Measurements from ENCODE around the gene OR56B4. TPM values are rescaled to one million over a fixed set of nuclear protein-coding genes. Genes with fewer than 3 reads are reported as not detected.

The OR56B4 gene
- total and polyA plus RNA-seq, 2 of the 13 experiments (the other 11 are each of a cell fraction or from before 2014, with no cell fraction given): not detected

DNA sequence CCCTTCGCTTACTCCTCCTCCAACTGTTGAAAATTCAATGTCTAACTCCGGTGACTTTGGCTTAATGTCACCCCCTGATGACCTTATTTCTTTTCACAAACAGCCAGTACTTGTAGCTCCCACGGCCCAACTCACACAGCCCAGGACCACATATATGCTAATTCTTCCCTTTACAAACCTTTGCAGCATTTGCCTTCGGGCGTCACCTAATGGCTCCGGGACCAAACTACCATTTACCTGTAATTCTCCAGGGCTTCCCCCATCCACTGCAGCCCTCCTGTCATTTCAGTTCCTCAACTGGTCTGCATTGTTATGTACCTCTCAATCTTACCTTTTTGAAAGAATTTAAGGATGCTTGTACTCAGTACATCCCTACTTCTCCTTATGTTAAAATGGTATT is 29.8 kb upstream of the OR56B4 start:
- no peak for ATAC-seq
- WGBS (ENCODE audit: low lambda C conversion rate): 14% methylated on average over 6 of the region's 6 CpGs
- H3K4me3 ChIP-seq (replicated peaks in 1 of 3; ENCODE audit: insufficient read depth in 1 of 3, low read depth in 2 of 3, low read length in 3 of 3): no peak overlapping the region
- no peaks in the 10 kb centered on the region for H3K79me2 ChIP-seq (ENCODE audit: insufficient read depth, low read length)
- DNase-seq (ENCODE audit: low spot score): no peak
- H3K27me3 ChIP-seq (ENCODE audit: control insufficient read depth in 1 of 2, insufficient read depth in 2 of 2, low read length in 2 of 2): peaks cover 0 to 4% of the 10 kb centered on the region in 2 experiments; a peak in 1 of 5 replicates
- in situ Hi-C loops (cut with HindIII; ENCODE audit: extremely low pct_ligation_motif_present, low pct_unique_long_range_greater_than_20kb) (no loop called here), intact Hi-C loops (cut with micrococcal nuclease; ENCODE audit: unreplicated experiment) (no loop called here)
- H3K27ac ChIP-seq (ENCODE audit: extremely low read length, insufficient read depth, low read length): no peak overlapping the region
- no peak for FAIRE-seq
- H3K9ac ChIP-seq (ENCODE audit: insufficient read depth, low read depth, low read length): no peak overlapping the region
- no TSS peak for BruUV-seq (replicated peaks)
- H4K20me1 ChIP-seq (ENCODE audit: insufficient read depth, low read length): no peaks in the 10 kb centered on the region
- H3K4me1 ChIP-seq (ENCODE audit: insufficient read depth, low read length): no peaks in the 10 kb centered on the region
- H2AFZ ChIP-seq (ENCODE audit: low read length): no peak overlapping the region
- no peaks in the 10 kb centered on the region for H3K9me3 ChIP-seq (ENCODE audit: low read length)
- no peaks in the 10 kb centered on the region for H3K36me3 ChIP-seq (replicated peaks in 1 of 2; ENCODE audit: control insufficient read depth in 1 of 2, insufficient read depth in 2 of 2, low read length in 2 of 2)
- ChIA-PET CTCF (ENCODE audit: low intra/inter-chr PET ratio, low total read pairs) (no interaction called here), POLR2A (no interaction called here)
- no peak overlapping the region for H3K4me2 ChIP-seq (ENCODE audit: low read depth, low read length)
- TF ChIP-seq REPIN1 (CRISPR knock-in tag; IDR thresholded peaks at IDR 0.05; ENCODE audit: borderline replicate concordance, low read depth): no peak
- TF ChIP-seq MLX (CRISPR knock-in tag; IDR thresholded peaks at IDR 0.05): no peak
- TF ChIP-seq CENPX (CRISPR knock-in tag; IDR thresholded peaks at IDR 0.05): no peak
- no peak for TF ChIP-seq KMT2B (CRISPR knock-in tag; IDR thresholded peaks at IDR 0.05)
- TF ChIP-seq, protein P1, sequence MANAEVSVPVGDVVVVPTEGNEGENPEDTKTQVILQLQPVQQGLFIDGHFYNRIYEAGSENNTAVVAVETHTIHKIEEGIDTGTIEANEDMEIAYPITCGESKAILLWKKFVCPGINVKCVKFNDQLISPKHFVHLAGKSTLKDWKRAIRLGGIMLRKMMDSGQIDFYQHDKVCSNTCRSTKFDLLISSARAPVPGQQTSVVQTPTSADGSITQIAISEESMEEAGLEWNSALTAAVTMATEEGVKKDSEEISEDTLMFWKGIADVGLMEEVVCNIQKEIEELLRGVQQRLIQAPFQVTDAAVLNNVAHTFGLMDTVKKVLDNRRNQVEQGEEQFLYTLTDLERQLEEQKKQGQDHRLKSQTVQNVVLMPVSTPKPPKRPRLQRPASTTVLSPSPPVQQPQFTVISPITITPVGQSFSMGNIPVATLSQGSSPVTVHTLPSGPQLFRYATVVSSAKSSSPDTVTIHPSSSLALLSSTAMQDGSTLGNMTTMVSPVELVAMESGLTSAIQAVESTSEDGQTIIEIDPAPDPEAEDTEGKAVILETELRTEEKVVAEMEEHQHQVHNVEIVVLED (CRISPR knock-in tag; IDR thresholded peaks at IDR 0.05; ENCODE audit: borderline replicate concordance): no peak
- no peak for TF ChIP-seq FOXK2 (IDR thresholded peaks at IDR 0.05)
- TF ChIP-seq JARID2 (CRISPR knock-in tag; IDR thresholded peaks at IDR 0.05; ENCODE audit: insufficient replicate concordance): no peak
- no peak for TF ChIP-seq E2F1 (CRISPR knock-in tag; IDR thresholded peaks at IDR 0.05)
- no peak for TF ChIP-seq HOXA5 (CRISPR knock-in tag; IDR thresholded peaks at IDR 0.05)
- TF ChIP-seq ZNF784 (CRISPR knock-in tag; IDR thresholded peaks at IDR 0.05; ENCODE audit: borderline replicate concordance): no peak
- TF ChIP-seq, protein P2, sequence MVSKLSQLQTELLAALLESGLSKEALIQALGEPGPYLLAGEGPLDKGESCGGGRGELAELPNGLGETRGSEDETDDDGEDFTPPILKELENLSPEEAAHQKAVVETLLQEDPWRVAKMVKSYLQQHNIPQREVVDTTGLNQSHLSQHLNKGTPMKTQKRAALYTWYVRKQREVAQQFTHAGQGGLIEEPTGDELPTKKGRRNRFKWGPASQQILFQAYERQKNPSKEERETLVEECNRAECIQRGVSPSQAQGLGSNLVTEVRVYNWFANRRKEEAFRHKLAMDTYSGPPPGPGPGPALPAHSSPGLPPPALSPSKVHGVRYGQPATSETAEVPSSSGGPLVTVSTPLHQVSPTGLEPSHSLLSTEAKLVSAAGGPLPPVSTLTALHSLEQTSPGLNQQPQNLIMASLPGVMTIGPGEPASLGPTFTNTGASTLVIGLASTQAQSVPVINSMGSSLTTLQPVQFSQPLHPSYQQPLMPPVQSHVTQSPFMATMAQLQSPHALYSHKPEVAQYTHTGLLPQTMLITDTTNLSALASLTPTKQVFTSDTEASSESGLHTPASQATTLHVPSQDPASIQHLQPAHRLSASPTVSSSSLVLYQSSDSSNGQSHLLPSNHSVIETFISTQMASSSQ (IDR thresholded peaks at IDR 0.05; ENCODE audit: low read depth): no peak
- TF ChIP-seq, protein P2 (CRISPR knock-in tag; IDR thresholded peaks at IDR 0.05; ENCODE audit: borderline replicate concordance): no peak
- TF ChIP-seq, protein P3, sequence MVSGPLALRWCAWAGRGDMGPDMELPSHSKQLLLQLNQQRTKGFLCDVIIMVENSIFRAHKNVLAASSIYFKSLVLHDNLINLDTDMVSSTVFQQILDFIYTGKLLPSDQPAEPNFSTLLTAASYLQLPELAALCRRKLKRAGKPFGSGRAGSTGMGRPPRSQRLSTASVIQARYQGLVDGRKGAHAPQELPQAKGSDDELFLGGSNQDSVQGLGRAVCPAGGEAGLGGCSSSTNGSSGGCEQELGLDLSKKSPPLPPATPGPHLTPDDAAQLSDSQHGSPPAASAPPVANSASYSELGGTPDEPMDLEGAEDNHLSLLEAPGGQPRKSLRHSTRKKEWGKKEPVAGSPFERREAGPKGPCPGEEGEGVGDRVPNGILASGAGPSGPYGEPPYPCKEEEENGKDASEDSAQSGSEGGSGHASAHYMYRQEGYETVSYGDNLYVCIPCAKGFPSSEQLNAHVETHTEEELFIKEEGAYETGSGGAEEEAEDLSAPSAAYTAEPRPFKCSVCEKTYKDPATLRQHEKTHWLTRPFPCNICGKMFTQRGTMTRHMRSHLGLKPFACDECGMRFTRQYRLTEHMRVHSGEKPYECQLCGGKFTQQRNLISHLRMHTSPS (CRISPR knock-in tag; IDR thresholded peaks at IDR 0.05; ENCODE audit: low read depth): no peak
- TF ChIP-seq, protein P4, sequence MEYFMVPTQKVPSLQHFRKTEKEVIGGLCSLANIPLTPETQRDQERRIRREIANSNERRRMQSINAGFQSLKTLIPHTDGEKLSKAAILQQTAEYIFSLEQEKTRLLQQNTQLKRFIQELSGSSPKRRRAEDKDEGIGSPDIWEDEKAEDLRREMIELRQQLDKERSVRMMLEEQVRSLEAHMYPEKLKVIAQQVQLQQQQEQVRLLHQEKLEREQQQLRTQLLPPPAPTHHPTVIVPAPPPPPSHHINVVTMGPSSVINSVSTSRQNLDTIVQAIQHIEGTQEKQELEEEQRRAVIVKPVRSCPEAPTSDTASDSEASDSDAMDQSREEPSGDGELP (IDR thresholded peaks at IDR 0.05; ENCODE audit: borderline replicate concordance, low read depth): no peak
